Measurements from ENCODE around the gene GPR149. TPM values are rescaled to one million over a fixed set of nuclear protein-coding genes. Genes with fewer than 3 reads are reported as not detected.
A peak's percentile ranks its signal among the peaks of the same experiment; 100 is the strongest.

GPR149 gene
- total and polyA plus RNA-seq, 10 of the 15 experiments (the other 5 are each of a cell fraction or from before 2014, with no cell fraction given): not detected

DNA sequence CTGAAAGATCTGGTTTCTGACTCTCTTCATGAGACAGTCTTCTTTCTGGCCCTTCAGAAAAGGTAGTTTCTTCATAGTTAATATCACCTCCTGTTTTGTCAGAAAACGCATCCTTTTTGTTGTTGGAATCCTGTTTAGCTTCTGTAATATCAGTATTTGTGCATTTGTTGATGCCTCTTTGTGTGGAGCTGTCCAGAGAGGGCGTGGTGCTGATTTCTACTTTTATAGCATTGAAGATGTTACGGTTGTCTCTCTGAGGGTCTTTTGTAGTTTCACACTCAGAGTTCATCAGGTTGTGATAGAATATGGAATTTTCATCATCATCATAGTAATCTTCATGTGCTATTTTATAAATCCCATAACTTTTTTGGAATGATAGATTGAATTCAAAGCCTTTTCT, 8.9 kb downstream of the GPR149 start:
- H3K9ac ChIP-seq (ENCODE audit: control insufficient read depth, insufficient read depth, low read length): no peak overlapping the region

More for the DNA sequence above, 8.9 kb downstream of the GPR149 start:
- Histone ChIP-seq H4K20me1 (ENCODE audit: control insufficient read depth, insufficient read depth) (no peaks in the 10 kb centered on the region), H3K9me3 (replicated peaks; ENCODE audit: control insufficient read depth, insufficient read depth, low read length) (no peaks in the 10 kb centered on the region), H3K4me2 (ENCODE audit: control insufficient read depth, insufficient read depth) (no peak overlapping the region), H3K79me2 (ENCODE audit: control insufficient read depth, insufficient read depth, low read length) (no peaks in the 10 kb centered on the region), H3K4me1 (ENCODE audit: control insufficient read depth, insufficient read depth, low read length) (no peaks in the 10 kb centered on the region), H2AFZ (ENCODE audit: control insufficient read depth, low read depth, low read length) (no peak overlapping the region), H3K4me3 (no peak overlapping the region), H3K36me3 (ENCODE audit: control insufficient read depth in 2 of 2, insufficient read depth in 2 of 2, low read length in 1 of 2) (no peaks in the 10 kb centered on the region), H3K27me3 (replicated peaks in 1 of 2; ENCODE audit: control insufficient read depth in 2 of 2, insufficient read depth in 2 of 2, low read length in 1 of 2) (no peaks in the 10 kb centered on the region), H3K27ac (ENCODE audit: control insufficient read depth, insufficient read depth) (no peak overlapping the region)
- no peak for TF ChIP-seq CHD1 (IDR thresholded peaks at IDR 0.05; ENCODE audit: low read depth, low read length)
- TF ChIP-seq, protein P1, sequence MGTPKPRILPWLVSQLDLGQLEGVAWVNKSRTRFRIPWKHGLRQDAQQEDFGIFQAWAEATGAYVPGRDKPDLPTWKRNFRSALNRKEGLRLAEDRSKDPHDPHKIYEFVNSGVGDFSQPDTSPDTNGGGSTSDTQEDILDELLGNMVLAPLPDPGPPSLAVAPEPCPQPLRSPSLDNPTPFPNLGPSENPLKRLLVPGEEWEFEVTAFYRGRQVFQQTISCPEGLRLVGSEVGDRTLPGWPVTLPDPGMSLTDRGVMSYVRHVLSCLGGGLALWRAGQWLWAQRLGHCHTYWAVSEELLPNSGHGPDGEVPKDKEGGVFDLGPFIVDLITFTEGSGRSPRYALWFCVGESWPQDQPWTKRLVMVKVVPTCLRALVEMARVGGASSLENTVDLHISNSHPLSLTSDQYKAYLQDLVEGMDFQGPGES (IDR thresholded peaks at IDR 0.05): no peak
- no peak for TF ChIP-seq KLF5 (IDR thresholded peaks at IDR 0.05; ENCODE audit: partially characterized antibody)
- TF ChIP-seq, protein P2, sequence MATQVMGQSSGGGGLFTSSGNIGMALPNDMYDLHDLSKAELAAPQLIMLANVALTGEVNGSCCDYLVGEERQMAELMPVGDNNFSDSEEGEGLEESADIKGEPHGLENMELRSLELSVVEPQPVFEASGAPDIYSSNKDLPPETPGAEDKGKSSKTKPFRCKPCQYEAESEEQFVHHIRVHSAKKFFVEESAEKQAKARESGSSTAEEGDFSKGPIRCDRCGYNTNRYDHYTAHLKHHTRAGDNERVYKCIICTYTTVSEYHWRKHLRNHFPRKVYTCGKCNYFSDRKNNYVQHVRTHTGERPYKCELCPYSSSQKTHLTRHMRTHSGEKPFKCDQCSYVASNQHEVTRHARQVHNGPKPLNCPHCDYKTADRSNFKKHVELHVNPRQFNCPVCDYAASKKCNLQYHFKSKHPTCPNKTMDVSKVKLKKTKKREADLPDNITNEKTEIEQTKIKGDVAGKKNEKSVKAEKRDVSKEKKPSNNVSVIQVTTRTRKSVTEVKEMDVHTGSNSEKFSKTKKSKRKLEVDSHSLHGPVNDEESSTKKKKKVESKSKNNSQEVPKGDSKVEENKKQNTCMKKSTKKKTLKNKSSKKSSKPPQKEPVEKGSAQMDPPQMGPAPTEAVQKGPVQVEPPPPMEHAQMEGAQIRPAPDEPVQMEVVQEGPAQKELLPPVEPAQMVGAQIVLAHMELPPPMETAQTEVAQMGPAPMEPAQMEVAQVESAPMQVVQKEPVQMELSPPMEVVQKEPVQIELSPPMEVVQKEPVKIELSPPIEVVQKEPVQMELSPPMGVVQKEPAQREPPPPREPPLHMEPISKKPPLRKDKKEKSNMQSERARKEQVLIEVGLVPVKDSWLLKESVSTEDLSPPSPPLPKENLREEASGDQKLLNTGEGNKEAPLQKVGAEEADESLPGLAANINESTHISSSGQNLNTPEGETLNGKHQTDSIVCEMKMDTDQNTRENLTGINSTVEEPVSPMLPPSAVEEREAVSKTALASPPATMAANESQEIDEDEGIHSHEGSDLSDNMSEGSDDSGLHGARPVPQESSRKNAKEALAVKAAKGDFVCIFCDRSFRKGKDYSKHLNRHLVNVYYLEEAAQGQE (IDR thresholded peaks at IDR 0.05; ENCODE audit: low read depth, low read length): peak; percentile 91
- TF ChIP-seq STAT3 (IDR thresholded peaks at IDR 0.05; ENCODE audit: low read depth, low read length): no peak
- ATAC-seq (no peak), FAIRE-seq (no peak), DNase-seq (ENCODE audit: low read depth, low spot score) (no peak)
- in situ Hi-C loops (cut with MboI): no loop called here
- SMC1A ChIA-PET (ENCODE audit: uncharacterized antibody, unreplicated experiment): no interaction called here
- no TSS peak for BruUV-seq (replicated peaks)
- RAD21 ChIA-PET (ENCODE audit: unreplicated experiment): no interaction called here
- 0% methylated on average over 3 of the region's 3 CpGs for WGBS (ENCODE audit: insufficient coverage, insufficient replicate concordance, low lambda C conversion rate, missing lambda C conversion rate)
- CTCF ChIA-PET: interaction anchor here (0.8 kb wide), 1 partner anchor 9 kb away, joined by 3 read pairs; the partner anchor contains the start of gene GPR149
- POLR2A ChIA-PET: no interaction called here
- intact Hi-C loops (cut with micrococcal nuclease; ENCODE audit: unreplicated experiment): no loop called here
